GM12801 (cell line): Measurements from ENCODE around the gene DPH2.

Source experiments
- TF ChIP-seq, protein P1 (sequence below): IDR thresholded peaks from one replicate; pipeline ENCODE4 v1.5.1; 2011; ENCODE audit warnings: control low read depth; ENCODE audit not compliant: insufficient read length; ENCODE audit errors: extremely low read depth

Gene DPH2

DNA sequence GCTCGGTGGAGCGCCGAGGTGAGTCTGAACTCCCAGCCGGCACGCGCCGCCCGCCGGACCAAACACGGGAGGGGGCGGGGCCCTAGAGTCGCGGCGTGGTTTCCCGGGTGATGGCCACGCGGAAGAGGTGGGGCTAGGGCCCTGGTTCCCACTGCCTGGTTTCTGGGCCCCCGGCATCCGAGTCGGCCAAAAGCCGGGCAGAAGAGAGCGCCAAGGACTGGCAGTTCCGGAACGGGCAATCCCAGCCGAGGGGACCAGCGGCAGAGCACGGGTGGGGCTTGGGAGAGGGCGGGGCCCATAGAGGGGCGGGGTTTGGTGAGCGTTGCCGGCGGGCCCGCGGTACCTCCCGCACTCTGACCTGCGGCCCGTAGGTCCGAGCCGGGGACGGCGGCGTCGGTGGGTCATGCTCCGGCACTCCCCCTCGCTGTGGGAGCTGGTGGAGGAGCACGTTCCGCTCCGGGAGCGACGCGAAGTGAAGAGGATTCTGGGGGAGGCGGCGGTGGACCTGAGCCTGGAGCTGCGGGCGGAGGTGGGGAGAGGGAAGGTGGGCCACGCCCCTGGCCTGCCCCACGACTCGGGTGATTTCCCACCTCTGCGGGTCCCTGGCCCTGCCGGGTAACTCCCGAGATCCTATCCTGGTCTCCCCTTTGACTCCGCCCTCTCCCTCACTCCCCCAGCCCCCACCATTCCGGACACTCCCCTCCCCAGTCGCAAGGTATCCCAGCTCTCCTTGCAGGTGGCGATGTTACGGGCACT lies 21.8 kb downstream of the DPH2 start, which contains the start of gene CCDC24:
Gene CCDC24, plus strand, starts transcription at position 124 of the 756 bp plus-strand sequence. Its CDS starts 280 bp downstream, at position 404.
- TF ChIP-seq, protein P1, sequence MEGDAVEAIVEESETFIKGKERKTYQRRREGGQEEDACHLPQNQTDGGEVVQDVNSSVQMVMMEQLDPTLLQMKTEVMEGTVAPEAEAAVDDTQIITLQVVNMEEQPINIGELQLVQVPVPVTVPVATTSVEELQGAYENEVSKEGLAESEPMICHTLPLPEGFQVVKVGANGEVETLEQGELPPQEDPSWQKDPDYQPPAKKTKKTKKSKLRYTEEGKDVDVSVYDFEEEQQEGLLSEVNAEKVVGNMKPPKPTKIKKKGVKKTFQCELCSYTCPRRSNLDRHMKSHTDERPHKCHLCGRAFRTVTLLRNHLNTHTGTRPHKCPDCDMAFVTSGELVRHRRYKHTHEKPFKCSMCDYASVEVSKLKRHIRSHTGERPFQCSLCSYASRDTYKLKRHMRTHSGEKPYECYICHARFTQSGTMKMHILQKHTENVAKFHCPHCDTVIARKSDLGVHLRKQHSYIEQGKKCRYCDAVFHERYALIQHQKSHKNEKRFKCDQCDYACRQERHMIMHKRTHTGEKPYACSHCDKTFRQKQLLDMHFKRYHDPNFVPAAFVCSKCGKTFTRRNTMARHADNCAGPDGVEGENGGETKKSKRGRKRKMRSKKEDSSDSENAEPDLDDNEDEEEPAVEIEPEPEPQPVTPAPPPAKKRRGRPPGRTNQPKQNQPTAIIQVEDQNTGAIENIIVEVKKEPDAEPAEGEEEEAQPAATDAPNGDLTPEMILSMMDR, result no peak

DNA sequence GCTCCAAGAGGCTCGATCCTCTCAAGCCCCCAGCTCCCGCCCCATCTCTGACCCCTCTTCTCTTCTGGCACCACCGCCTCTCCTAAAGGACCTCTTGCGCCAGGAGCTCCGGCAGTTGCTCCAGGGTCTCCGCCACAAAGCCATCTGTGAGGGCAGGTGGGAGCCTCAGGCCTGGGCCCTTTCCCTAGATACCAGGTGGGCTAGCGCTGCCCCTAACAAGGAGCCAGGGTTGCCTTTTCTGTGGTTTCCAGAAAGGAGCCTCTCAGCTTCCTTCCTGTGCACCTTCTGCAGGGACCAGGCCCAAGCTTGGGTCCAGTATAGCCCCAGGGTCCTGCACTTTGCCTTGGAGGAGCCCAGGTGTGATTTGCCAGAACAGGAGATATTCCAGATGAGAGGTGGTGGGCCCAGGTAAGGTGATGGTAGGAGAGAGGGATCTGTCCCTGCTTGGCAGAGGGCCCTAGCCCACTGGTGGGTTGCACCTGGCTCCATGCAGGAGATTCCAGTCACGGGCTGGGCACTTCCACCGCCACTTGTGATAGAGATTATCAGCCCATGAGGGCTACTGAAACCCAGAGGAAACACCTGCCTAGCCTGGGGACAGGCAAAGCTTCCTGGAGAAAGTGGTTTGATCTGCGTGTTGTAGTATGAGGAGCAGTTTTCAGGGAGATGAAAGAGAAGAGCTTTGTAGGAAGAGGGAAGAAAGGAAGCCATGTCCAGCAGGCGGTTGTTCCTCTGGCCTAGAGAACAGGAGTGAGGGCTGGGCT lies 22.6 kb downstream of the DPH2 start:
- TF ChIP-seq, protein P1, result no peak

DNA sequence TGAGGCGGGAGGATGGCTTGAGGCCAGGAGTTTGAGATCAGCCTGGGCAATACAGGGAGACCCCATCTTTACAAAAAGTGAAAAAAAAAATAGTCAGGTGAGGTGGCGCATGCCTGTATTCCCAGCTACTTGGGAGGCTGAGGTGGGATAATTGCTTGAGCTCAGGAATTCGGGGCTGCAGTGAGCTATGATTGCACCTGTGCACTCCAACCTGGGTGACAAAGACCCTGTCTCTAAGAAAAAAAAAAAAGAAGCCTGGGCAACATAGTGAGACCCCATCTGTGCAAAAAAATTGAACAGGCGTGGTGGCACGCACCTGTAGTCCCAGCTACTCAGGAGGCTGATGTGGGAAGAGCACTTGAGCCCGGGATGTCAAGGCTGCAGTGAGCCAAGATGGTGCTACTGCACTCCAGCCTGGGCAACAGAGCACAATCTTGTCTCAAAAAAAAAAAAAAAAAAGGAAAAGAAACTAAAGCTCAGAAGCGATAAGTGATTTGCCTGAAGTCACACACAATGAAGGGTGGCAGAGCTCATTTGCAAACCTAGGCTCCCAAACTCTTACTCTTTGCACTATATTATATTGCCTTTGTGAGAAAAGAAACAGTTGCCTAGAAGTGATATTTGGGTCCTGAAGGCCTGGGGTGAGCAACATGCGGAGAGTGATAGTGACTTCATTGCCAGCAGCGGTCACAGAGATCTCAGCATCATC lies 23.6 kb downstream of the DPH2 start:
- TF ChIP-seq, protein P1, result no peak

DNA sequence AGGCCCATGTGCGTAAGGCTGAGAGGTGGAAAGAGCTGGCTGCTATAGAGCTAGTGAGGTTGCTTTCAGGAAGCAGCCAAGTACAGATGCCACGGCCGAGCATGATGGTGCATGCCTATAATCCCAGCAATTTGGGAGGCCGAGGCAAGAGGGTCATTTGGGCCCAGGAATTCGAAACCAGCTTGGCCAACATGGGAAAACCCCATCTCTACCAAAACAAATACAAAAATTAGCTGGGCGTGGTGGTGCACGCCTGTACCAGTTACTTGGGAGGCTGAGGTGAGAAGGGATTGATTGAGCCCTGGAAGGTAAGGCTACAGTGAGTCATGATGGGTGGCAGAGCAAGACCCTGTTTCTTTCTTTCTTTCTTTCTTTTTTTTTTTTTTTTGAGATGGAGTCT lies 24.3 kb downstream of the DPH2 start:
- TF ChIP-seq, protein P1, result no peak

DNA sequence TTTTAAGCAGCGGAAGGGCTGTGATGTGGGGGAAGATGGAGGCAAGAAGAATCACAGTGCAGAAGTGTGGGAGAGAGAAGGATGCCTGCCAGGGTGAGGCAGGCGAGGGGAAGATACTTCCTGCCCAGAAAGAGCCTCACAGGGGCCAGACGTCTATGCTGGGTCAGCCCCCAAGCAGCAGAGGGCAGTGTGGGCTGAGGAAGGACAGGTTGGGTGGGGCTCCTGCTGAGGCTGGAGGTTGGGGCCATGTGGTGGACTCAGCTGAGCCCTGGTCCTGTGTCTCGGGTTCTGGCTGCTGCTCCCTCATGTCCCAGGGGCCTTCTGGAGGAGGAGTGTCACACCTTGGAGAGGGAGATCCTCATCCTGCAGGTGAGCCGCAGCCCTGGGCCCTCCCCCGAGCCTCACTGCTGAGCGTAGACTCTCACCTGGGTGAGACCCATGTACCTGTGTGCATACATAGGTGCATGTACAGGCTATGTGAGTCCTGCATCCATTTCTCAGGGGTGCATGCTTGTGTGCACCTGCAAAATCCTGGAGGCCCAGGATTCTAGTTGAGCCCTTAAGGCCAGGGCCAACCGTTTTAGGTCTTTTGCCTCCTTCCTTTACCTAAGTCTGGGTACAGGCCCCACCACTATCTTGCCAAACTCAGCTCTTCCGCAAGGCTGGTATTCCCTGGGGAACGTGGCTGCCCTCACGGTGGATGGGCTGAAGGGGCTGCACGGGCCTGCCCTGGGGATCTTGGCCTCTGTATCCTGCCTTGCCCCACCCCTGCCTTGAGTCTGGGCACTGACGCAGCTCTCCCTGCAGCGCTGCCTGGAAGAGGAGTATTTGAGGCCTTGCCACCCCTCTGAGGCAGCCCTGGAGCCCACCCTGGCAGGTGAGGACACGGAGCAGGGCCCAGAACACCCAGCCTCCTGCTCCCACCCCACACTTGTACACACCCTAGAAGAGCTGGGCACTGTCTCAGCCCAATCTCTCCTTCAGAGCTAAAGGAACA lies 25.3 kb downstream of the DPH2 start:
- TF ChIP-seq, protein P1, result no peak

DNA sequence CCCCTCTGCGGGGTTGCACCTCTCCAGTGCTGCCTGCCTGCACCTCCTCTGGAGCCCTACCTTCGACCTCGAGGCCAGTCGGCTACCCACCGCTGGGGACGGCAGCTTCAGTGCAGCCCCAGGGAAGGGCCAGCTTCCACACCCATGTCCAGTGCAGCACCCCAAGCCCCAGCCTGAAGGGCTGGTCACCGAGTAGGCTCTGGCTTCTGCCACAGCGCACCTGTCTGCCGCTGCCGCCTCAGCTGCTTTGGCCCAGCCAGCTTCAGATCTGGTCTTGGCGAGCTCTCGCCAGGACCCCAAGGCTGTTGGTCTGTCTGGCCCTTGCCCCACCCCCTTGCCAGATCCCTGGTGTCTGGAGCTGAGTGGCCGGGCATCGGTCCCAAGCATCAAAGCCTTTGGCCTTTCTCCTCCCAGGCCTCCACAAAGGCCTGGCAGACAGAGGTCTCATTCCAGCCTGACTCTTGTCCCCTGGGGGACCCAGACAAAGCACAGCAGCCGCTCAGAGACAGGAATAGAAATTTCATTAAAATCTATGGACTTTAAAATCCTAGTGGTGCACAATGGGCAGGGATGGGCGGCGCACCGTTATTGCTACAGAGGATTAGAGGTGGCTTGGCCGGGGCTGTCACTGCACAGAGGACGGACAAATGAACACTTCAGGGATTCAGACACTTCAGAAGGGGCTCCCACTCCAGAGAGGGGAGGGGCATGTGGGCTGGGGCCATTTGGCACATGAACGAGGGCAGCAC lies 26.3 kb downstream of the DPH2 start:
- TF ChIP-seq, protein P1, result no peak
